Type B pancreatic cell (in vitro differentiated cells): ENCODE results near the gene ASXL2. TPM values are rescaled to one million over a fixed set of nuclear protein-coding genes. Genes with fewer than 3 reads are reported as not detected.
"Not testable (repeated sequence)": the region's sequence is repeated elsewhere in the genome, so short reads cannot be mapped to it uniquely, and the experiment has no call there.

Source experiments
- DNase-seq: peaks from one replicate; pipeline ENCODE4 v3.0.0; 2021; ENCODE audit warnings: mixed read lengths; ENCODE audit not compliant: unreplicated experiment; ENCODE audit errors: extremely low spot score
- H3K27ac Mint-ChIP-seq: 2 replicates; pipeline ENCODE4 v1.8.0; 2021; ENCODE audit warnings: mild to moderate bottlenecking, mixed read lengths
- H3K27me3 Mint-ChIP-seq: 2 replicates; pipeline ENCODE4 v1.8.0; 2021; ENCODE audit warnings: mixed read lengths
- H3K36me3 Mint-ChIP-seq: 2 replicates; pipeline ENCODE4 v1.8.0; 2021; ENCODE audit warnings: mixed read lengths
- H3K4me1 Mint-ChIP-seq: one replicate; pipeline ENCODE4 v1.8.0; 2021; ENCODE audit warnings: mixed read lengths; ENCODE audit not compliant: unreplicated experiment
- H3K4me3 Mint-ChIP-seq: 2 replicates; pipeline ENCODE4 v1.8.0; 2021; ENCODE audit warnings: mild to moderate bottlenecking, mixed read lengths
- H3K9me3 Mint-ChIP-seq: 2 replicates; pipeline ENCODE4 v1.8.0; 2021; ENCODE audit warnings: mixed read lengths
- CTCF ChIP-seq: fragments of 200-600 bp; sonication (generic); conservative IDR thresholded peaks from 2 replicates; pipeline ENCODE4 v1.5.0; 2021; ENCODE audit warnings: antibody characterized with exemption, mild to moderate bottlenecking
- total RNA-seq: library from RNA; stranded (reverse); gene quantifications from 2 replicates; pipeline ENCODE4 v1.2.1, GENCODE V29; 2021; ENCODE audit warnings: low replicate concordance

ASXL2 gene
- total RNA-seq, 1 donor from 2014 or later: 29.2 TPM

GRCh38 chr2:25707927-25708590 lies 170.2 kb downstream of the ASXL2 start:
- Mint-ChIP-seq H3K36me3 (no peaks in the 10 kb centered on the region), H3K4me1 (peaks cover 19% of the 10 kb centered on the region), H3K4me3 (no peak overlapping the region), H3K27me3 (no peaks in the 10 kb centered on the region), H3K27ac (no peak overlapping the region), H3K9me3 (peaks cover 8% of the 10 kb centered on the region)
- no peak for DNase-seq
- no peak for TF ChIP-seq CTCF

GRCh38 chr2:25705575-25705974 lies 172.7 kb downstream of the ASXL2 start:
- H3K4me1 Mint-ChIP-seq, H3K9me3 Mint-ChIP-seq: not testable (repeated sequence)

GRCh38 chr2:25701801-25702200 lies 176.5 kb downstream of the ASXL2 start:
- H3K9me3 Mint-ChIP-seq: no peaks in the 10 kb centered on the region
- no peak overlapping the region for H3K4me3 Mint-ChIP-seq
- DNase-seq: no peak
- peaks cover 6% of the 10 kb centered on the region for H3K4me1 Mint-ChIP-seq
- no peak overlapping the region for H3K27ac Mint-ChIP-seq
- no peaks in the 10 kb centered on the region for H3K27me3 Mint-ChIP-seq
- no peak for TF ChIP-seq CTCF
- H3K36me3 Mint-ChIP-seq: no peaks in the 10 kb centered on the region

More at GRCh38 chr2:25705575-25705974, 172.7 kb downstream of the ASXL2 start:
- H3K27ac Mint-ChIP-seq, H3K4me3 Mint-ChIP-seq, DNase-seq, H3K36me3 Mint-ChIP-seq, H3K27me3 Mint-ChIP-seq: not testable (repeated sequence)

GRCh38 chr2:25700221-25700660 lies 178.0 kb downstream of the ASXL2 start:
- no peaks in the 10 kb centered on the region for H3K9me3 Mint-ChIP-seq
- no peaks in the 10 kb centered on the region for H3K36me3 Mint-ChIP-seq
- no peak overlapping the region for H3K27ac Mint-ChIP-seq
- H3K27me3 Mint-ChIP-seq: no peaks in the 10 kb centered on the region
- DNase-seq: no peak
- peak; percentile 81 for TF ChIP-seq CTCF
- H3K4me1 Mint-ChIP-seq: peaks cover 6% of the 10 kb centered on the region
- no peak overlapping the region for H3K4me3 Mint-ChIP-seq

GRCh38 chr2:25699216-25699615 lies 179.1 kb downstream of the ASXL2 start:
- H3K27ac Mint-ChIP-seq: no peak overlapping the region
- no peak for TF ChIP-seq CTCF
- H3K4me1 Mint-ChIP-seq: peaks cover 6% of the 10 kb centered on the region
- no peaks in the 10 kb centered on the region for H3K36me3 Mint-ChIP-seq
- no peak overlapping the region for H3K4me3 Mint-ChIP-seq
- no peaks in the 10 kb centered on the region for H3K27me3 Mint-ChIP-seq
- DNase-seq: no peak
- no peaks in the 10 kb centered on the region for H3K9me3 Mint-ChIP-seq

- H3K4me1 Mint-ChIP-seq: peaks cover 6% of the 10 kb centered on the region
- H3K36me3 Mint-ChIP-seq: no peaks in the 10 kb centered on the region
- H3K27ac Mint-ChIP-seq: no peak overlapping the region
- no peaks in the 10 kb centered on the region for H3K9me3 Mint-ChIP-seq
- no peak for TF ChIP-seq CTCF
- no peak for DNase-seq
- no peak overlapping the region for H3K4me3 Mint-ChIP-seq
- H3K27me3 Mint-ChIP-seq: no peaks in the 10 kb centered on the region
Measured at GRCh38 chr2:25698752-25699151, 179.5 kb downstream of the ASXL2 start.
